ENCODE data around the gene AQR. TPM values are rescaled to one million over a fixed set of nuclear protein-coding genes. Genes with fewer than 3 reads are reported as not detected.

Gene AQR
- total and polyA plus RNA-seq, 2 of the 13 experiments (the other 11 are each of a cell fraction or from before 2014, with no cell fraction given), result 18.7 to 31.3 TPM

DNA sequence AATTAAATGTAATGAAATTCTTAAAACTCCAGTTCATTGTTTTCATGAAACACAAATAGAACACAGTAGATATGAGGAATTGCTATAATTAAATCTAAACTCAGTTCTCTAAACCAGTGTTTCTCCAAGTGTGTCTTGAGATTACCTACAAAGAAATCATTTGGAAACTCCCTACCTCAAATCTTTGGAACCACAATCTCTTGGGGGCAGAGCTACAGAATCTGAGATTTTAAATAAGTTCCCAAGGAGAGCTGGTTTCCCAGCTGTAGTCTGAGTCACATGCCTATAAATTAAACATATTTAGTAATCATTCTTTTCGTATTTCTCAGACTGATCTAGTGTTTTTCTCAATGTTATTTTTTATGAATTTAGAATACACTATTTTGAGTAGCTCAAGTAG, 157.2 kb downstream of the AQR start (continued):
- TF ChIP-seq SMAD3 (CRISPR knock-in tag; IDR thresholded peaks at IDR 0.05) (no peak), ZNF180 (CRISPR knock-in tag; IDR thresholded peaks at IDR 0.05; ENCODE audit: borderline replicate concordance, low read depth) (no peak), ZBTB1 (CRISPR knock-in tag; IDR thresholded peaks at IDR 0.05; ENCODE audit: borderline replicate concordance) (no peak)
- TF ChIP-seq, protein P1, sequence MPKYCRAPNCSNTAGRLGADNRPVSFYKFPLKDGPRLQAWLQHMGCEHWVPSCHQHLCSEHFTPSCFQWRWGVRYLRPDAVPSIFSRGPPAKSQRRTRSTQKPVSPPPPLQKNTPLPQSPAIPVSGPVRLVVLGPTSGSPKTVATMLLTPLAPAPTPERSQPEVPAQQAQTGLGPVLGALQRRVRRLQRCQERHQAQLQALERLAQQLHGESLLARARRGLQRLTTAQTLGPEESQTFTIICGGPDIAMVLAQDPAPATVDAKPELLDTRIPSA (CRISPR knock-in tag; IDR thresholded peaks at IDR 0.05; ENCODE audit: borderline replicate concordance), result no peak

DNA sequence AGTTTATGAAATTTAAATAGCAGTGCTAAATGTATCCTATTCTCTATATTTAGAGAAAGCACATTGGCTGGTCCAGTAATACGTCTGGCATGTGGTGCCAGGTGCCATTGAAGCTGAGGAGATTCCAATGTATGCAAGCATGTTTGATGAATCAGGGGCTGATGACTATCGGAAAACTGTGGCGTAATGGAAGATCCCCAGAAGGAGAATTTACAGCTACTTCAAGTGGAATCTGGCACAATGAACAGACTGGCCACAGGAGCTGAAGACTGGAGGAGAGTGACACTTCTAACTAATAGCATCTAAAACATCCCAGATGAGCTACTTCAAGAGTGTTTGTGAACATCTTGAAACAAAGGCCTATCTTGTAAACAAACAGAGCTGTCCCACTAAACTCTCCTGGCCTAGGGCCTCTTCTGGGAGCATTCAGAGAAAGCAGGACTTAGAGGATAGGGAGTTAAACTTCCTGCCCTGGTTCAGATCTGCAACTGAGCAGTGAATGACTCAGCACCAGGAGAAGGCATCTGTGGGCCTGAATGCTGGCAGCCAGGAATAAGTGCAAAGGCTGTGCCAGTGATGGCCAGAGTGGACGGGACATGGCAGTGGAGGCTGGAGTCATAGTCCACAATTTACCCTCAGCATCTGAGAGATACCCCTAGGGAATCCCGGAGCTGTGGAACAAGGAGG, 159.0 kb downstream of the AQR start:
- Histone ChIP-seq H3K27ac (ENCODE audit: extremely low read length, insufficient read depth, low read length) (no peak overlapping the region), H3K9me3 (ENCODE audit: low read length) (no peaks in the 10 kb centered on the region), H3K4me3 (replicated peaks in 1 of 3; ENCODE audit: insufficient read depth in 1 of 3, low read depth in 2 of 3, low read length in 3 of 3) (no peak overlapping the region), H3K27me3 (ENCODE audit: control insufficient read depth in 1 of 2, insufficient read depth in 2 of 2, low read length in 2 of 2) (no peaks in the 10 kb centered on the region), H3K9ac (ENCODE audit: insufficient read depth, low read depth, low read length) (no peak overlapping the region), H3K4me1 (ENCODE audit: insufficient read depth, low read length) (no peaks in the 10 kb centered on the region), H3K36me3 (replicated peaks in 1 of 2; ENCODE audit: control insufficient read depth in 1 of 2, insufficient read depth in 2 of 2, low read length in 2 of 2) (no peaks in the 10 kb centered on the region), H4K20me1 (ENCODE audit: insufficient read depth, low read length) (no peaks in the 10 kb centered on the region), H2AFZ (ENCODE audit: low read length) (no peak overlapping the region), H3K79me2 (ENCODE audit: insufficient read depth, low read length) (no peaks in the 10 kb centered on the region), H3K4me2 (ENCODE audit: low read depth, low read length) (no peak overlapping the region)
- ChIA-PET CTCF (ENCODE audit: low intra/inter-chr PET ratio, low total read pairs) (no interaction called here), POLR2A (no interaction called here)
- in situ Hi-C loops (cut with HindIII; ENCODE audit: extremely low pct_ligation_motif_present, low pct_unique_long_range_greater_than_20kb), result no loop called here
- WGBS (ENCODE audit: low lambda C conversion rate), result 6% methylated on average over 5 of the region's 5 CpGs
- intact Hi-C loops (cut with micrococcal nuclease; ENCODE audit: unreplicated experiment), result no loop called here
- ATAC-seq (no peak), FAIRE-seq (no peak), DNase-seq (ENCODE audit: low spot score) (no peak)
- no TSS peak for BruUV-seq (replicated peaks)
- TF ChIP-seq SYNCRIP (IDR thresholded peaks at IDR 0.05; ENCODE audit: insufficient read depth, low read depth, low read length) (no peak), NFE2L2 (IDR thresholded peaks at IDR 0.05; ENCODE audit: low read length) (0 out of 2 replicates have a peak, but pooled peaks have one; percentile 26), ELF3 (CRISPR knock-in tag; IDR thresholded peaks at IDR 0.05) (no peak), SIX1 (CRISPR knock-in tag; IDR thresholded peaks at IDR 0.05; ENCODE audit: borderline replicate concordance) (no peak), BORCS8-MEF2B (CRISPR knock-in tag; IDR thresholded peaks at IDR 0.05) (no peak), NFE2 (CRISPR knock-in tag; IDR thresholded peaks at IDR 0.05) (peak; percentile 45; the same call in 1 of the 2 replicates)
